Astrocyte (in vitro differentiated cells and primary cell): ENCODE results near the gene PTK7.

Experiments used
- CTCF ChIP-seq: IDR thresholded peaks from 2 replicates; pipeline ENCODE4 v1.5.1; 2011; ENCODE audit warnings: low read depth, mild to moderate bottlenecking, inconsistent platforms, low read length, moderate library complexity; ENCODE audit not compliant: insufficient read depth
- EZH2 ChIP-seq: IDR thresholded peaks from 2 replicates; pipeline ENCODE4 v1.6.1; 2012; ENCODE audit warnings: mild to moderate bottlenecking, low read length, inconsistent platforms; ENCODE audit not compliant: insufficient read depth

- TF ChIP-seq CTCF (no peak), EZH2 (no peak)
Measured at GRCh38 chr6:43207286-43207685, 131.2 kb downstream of the PTK7 start.
